ENCODE data around the gene BCL2. TPM values are rescaled to one million over a fixed set of nuclear protein-coding genes. Genes with fewer than 3 reads are reported as not detected.

The BCL2 gene
- total RNA-seq, 1 donor from 2014 or later: 2.4 TPM

GRCh38 chr18:63311118-63312018 is 8.2 kb downstream of the BCL2 start:
- FAIRE-seq (no peak), DNase-seq (ENCODE audit: low read depth) (no peak)
- no peak for TF ChIP-seq CTCF (IDR thresholded peaks at IDR 0.05; ENCODE audit: insufficient read depth, low read length, severe bottlenecking)
- Histone ChIP-seq H3K27me3 (ENCODE audit: control insufficient read depth, insufficient read depth, low read length) (no peaks in the 10 kb centered on the region), H3K4me3 (ENCODE audit: low read depth, low read length) (no peak overlapping the region), H3K36me3 (ENCODE audit: control insufficient read depth, insufficient read depth, low read length) (no peaks in the 10 kb centered on the region)

- no peaks in the 10 kb centered on the region for H3K27me3 ChIP-seq (ENCODE audit: control insufficient read depth, insufficient read depth, low read length)
- FAIRE-seq: no peak
These were observed 10.1 kb downstream of the BCL2 start for GRCh38 chr18:63309422-63309821.

GRCh38 chr18:63307551-63308200 is 11.9 kb downstream of the BCL2 start:
- no peak overlapping the region for H3K4me3 ChIP-seq (ENCODE audit: low read depth, low read length)
- DNase-seq (ENCODE audit: low read depth) (no peak), FAIRE-seq (no peak)
- H3K27me3 ChIP-seq (ENCODE audit: control insufficient read depth, insufficient read depth, low read length): no peaks in the 10 kb centered on the region
- TF ChIP-seq CTCF (IDR thresholded peaks at IDR 0.05; ENCODE audit: insufficient read depth, low read length, severe bottlenecking): no peak
- H3K36me3 ChIP-seq (ENCODE audit: control insufficient read depth, insufficient read depth, low read length): no peaks in the 10 kb centered on the region

More at GRCh38 chr18:63309422-63309821, 10.1 kb downstream of the BCL2 start:
- no peak for DNase-seq (ENCODE audit: low read depth)
- no peaks in the 10 kb centered on the region for H3K36me3 ChIP-seq (ENCODE audit: control insufficient read depth, insufficient read depth, low read length)
- H3K4me3 ChIP-seq (ENCODE audit: low read depth, low read length): no peak overlapping the region
- no peak for TF ChIP-seq CTCF (IDR thresholded peaks at IDR 0.05; ENCODE audit: insufficient read depth, low read length, severe bottlenecking)

DNA sequence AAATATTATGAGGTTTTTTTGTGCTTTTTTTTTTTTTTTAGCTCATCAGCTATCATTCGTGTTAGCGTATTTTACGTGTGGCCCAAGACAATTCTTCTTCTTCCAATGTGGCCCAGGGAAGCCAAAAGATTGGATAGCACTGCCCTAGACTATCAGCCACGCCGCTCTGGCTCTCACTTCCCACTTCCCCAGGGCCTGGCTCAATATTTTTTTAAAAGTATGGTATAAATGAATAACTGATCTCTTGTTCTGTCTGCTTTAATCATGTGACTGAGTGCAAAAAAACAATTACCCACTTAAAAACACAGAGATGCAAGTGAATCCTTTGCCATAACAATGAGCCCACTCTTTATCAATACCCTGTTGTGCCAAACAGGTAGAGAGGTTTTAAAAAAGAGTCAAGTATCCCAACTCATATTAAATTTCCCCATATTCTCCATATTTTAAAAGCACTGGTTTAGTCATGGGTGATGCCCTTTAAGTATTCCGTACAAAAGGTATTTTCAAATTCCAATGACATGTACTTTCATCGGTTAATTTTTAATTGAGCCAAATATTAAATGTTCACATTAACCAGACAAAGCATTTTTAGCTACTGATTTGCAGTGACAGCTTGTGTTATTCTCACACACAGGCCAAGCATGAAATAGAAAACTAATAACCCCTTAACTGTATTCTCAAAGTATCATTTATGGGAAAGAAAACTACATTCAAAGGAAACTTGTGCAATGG is 12.6 kb downstream of the BCL2 start:
- Histone ChIP-seq H3K36me3 (ENCODE audit: control insufficient read depth, insufficient read depth, low read length) (no peaks in the 10 kb centered on the region), H3K4me3 (ENCODE audit: low read depth, low read length) (no peak overlapping the region), H3K27me3 (ENCODE audit: control insufficient read depth, insufficient read depth, low read length) (no peaks in the 10 kb centered on the region)
- FAIRE-seq: no peak
- TF ChIP-seq CTCF (IDR thresholded peaks at IDR 0.05; ENCODE audit: insufficient read depth, low read length, severe bottlenecking): no peak
- DNase-seq (ENCODE audit: low read depth): no peak

DNA sequence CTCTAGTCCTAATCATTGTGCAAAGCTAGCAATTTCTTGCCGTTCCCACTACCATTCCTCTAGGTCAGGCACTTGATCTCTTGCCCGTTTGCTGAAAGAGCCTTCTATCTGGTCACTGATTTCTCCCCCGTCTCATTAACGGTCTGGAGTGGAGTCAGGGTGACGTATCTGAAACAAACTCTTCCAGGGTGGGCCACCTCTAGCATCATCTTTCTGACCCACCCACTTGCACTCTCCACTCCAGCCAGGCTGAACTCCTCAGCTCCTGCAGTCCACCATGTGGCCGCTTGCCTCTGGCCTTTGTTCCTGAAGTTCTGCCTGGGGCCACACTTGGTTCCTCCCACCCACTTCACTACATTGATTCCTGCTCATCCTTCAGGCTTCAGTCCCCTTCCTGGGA is 13.3 kb downstream of the BCL2 start:
- H3K27me3 ChIP-seq (ENCODE audit: control insufficient read depth, insufficient read depth, low read length): no peaks in the 10 kb centered on the region
- DNase-seq (ENCODE audit: low read depth) (no peak), FAIRE-seq (no peak)
- no peaks in the 10 kb centered on the region for H3K36me3 ChIP-seq (ENCODE audit: control insufficient read depth, insufficient read depth, low read length)
- H3K4me3 ChIP-seq (ENCODE audit: low read depth, low read length): no peak overlapping the region
- no peak for TF ChIP-seq CTCF (IDR thresholded peaks at IDR 0.05; ENCODE audit: insufficient read depth, low read length, severe bottlenecking)

Measured in bronchial epithelial cell (primary cell).